ENCODE measurements around the gene FOSL1. TPM values are rescaled to one million over a fixed set of nuclear protein-coding genes. Genes with fewer than 3 reads are reported as not detected.

The FOSL1 gene
- total and polyA plus RNA-seq, 4 donors: 0.17 to 0.20 TPM; not detected in 2

GRCh38 chr11:65857500-65857852 lies 42.7 kb downstream of the FOSL1 start:
- H3K36me3 ChIP-seq (ENCODE audit: control insufficient read depth in 4 of 4, insufficient read depth in 3 of 4, low read depth in 1 of 4, low read length in 3 of 4): peaks cover 9 to 35% (median 21%) of the 10 kb centered on the region in 4 donors
- peaks cover 10 to 48% (median 32%) of the 10 kb centered on the region in 4 donors for H3K4me1 ChIP-seq (ENCODE audit: control insufficient read depth in 4 of 4, insufficient read depth in 4 of 4, low read length in 3 of 4)
- DNase-seq (ENCODE audit: low spot score): peak; percentile 83
- TF ChIP-seq SP1 (IDR thresholded peaks at IDR 0.05): no peak
- TF ChIP-seq HNF4G (IDR thresholded peaks at IDR 0.05): no peak
- TF ChIP-seq RAD21 (IDR thresholded peaks at IDR 0.05): no peak
- TF ChIP-seq, protein P1, sequence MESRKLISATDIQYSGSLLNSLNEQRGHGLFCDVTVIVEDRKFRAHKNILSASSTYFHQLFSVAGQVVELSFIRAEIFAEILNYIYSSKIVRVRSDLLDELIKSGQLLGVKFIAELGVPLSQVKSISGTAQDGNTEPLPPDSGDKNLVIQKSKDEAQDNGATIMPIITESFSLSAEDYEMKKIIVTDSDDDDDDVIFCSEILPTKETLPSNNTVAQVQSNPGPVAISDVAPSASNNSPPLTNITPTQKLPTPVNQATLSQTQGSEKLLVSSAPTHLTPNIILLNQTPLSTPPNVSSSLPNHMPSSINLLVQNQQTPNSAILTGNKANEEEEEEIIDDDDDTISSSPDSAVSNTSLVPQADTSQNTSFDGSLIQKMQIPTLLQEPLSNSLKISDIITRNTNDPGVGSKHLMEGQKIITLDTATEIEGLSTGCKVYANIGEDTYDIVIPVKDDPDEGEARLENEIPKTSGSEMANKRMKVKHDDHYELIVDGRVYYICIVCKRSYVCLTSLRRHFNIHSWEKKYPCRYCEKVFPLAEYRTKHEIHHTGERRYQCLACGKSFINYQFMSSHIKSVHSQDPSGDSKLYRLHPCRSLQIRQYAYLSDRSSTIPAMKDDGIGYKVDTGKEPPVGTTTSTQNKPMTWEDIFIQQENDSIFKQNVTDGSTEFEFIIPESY (IDR thresholded peaks at IDR 0.05): no peak
- no peak for TF ChIP-seq EGR1 (IDR thresholded peaks at IDR 0.05; ENCODE audit: low read depth in 2 of 2)
- no peak for TF ChIP-seq MAX (IDR thresholded peaks at IDR 0.05)
- no peak for TF ChIP-seq NR2F2 (IDR thresholded peaks at IDR 0.05)
- TF ChIP-seq JUND (IDR thresholded peaks at IDR 0.05): no peak
- TF ChIP-seq YY1 (IDR thresholded peaks at IDR 0.05): no peak
- TF ChIP-seq, protein P2, sequence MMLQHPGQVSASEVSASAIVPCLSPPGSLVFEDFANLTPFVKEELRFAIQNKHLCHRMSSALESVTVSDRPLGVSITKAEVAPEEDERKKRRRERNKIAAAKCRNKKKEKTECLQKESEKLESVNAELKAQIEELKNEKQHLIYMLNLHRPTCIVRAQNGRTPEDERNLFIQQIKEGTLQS (IDR thresholded peaks at IDR 0.05): no peak
- no peak for TF ChIP-seq TAF1 (conservative IDR thresholded peaks at IDR 0.05)
- TF ChIP-seq REST (IDR thresholded peaks at IDR 0.05): no peak
- no peak for TF ChIP-seq FOXA1 (IDR thresholded peaks at IDR 0.05)
- no peak for TF ChIP-seq GABPA (IDR thresholded peaks at IDR 0.05 in 1 of 2, conservative IDR thresholded peaks at IDR 0.05 in 1 of 2)
- TF ChIP-seq HNF4A (conservative IDR thresholded peaks at IDR 0.05): no peak
- TF ChIP-seq FOXA2 (IDR thresholded peaks at IDR 0.05): no peak
- TF ChIP-seq RXRA (IDR thresholded peaks at IDR 0.05): no peak
- TF ChIP-seq, protein P3, sequence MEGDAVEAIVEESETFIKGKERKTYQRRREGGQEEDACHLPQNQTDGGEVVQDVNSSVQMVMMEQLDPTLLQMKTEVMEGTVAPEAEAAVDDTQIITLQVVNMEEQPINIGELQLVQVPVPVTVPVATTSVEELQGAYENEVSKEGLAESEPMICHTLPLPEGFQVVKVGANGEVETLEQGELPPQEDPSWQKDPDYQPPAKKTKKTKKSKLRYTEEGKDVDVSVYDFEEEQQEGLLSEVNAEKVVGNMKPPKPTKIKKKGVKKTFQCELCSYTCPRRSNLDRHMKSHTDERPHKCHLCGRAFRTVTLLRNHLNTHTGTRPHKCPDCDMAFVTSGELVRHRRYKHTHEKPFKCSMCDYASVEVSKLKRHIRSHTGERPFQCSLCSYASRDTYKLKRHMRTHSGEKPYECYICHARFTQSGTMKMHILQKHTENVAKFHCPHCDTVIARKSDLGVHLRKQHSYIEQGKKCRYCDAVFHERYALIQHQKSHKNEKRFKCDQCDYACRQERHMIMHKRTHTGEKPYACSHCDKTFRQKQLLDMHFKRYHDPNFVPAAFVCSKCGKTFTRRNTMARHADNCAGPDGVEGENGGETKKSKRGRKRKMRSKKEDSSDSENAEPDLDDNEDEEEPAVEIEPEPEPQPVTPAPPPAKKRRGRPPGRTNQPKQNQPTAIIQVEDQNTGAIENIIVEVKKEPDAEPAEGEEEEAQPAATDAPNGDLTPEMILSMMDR (IDR thresholded peaks at IDR 0.05; ENCODE audit: low read depth, low read length, missing input control): no peak
- H3K9ac ChIP-seq (ENCODE audit: low read depth in 1 of 2, low read length in 2 of 2): peak overlapping the region in 1 of 2 donors; percentile 85
- peak overlapping the region; percentile 90 to 94 for H3K27ac ChIP-seq (ENCODE audit: low read depth in 1 of 2, low read length in 2 of 2)
- under 1% methylated on average over 49 of the region's 49 CpGs for WGBS
- H3K4me3 ChIP-seq (ENCODE audit: low read depth in 1 of 3, low read length in 3 of 3): peak overlapping the region; percentile 68 to 96 (median 91)
- H3K27me3 ChIP-seq (ENCODE audit: control insufficient read depth in 4 of 4, insufficient read depth in 4 of 4, low read length in 3 of 4): no peaks in the 10 kb centered on the region
- H3K9me3 ChIP-seq (ENCODE audit: control insufficient read depth in 4 of 4, low read length in 3 of 4): no peaks in the 10 kb centered on the region

Measured in liver (tissue), 9 donors.